Measurements from ENCODE around the gene PALLD. TPM values are rescaled to one million over a fixed set of nuclear protein-coding genes. Genes with fewer than 3 reads are reported as not detected.

The PALLD gene
- polyA plus RNA-seq, 3 donors: 6.1 to 11.8 (median 9.9) TPM

GRCh38 chr4:168884251-168885124, 387.6 kb downstream of the PALLD start:
- H4K20me1 ChIP-seq (ENCODE audit: insufficient read depth, low read length): no peaks in the 10 kb centered on the region
- no peak overlapping the region for H3K4me2 ChIP-seq (replicated peaks; ENCODE audit: extremely low read depth, low read length, poor library complexity, severe bottlenecking)
- Mint-ChIP-seq H3K36me3 (peaks cover 4 to 9% of the 10 kb centered on the region in 2 donors), H3K9me3 (peaks cover 0 to 5% (median 0%) of the 10 kb centered on the region in 7 donors), H3K27me3 (ENCODE audit: low read depth in 3 of 3) (peaks cover 0 to 4% (median 1%) of the 10 kb centered on the region in 3 donors), H3K4me1 (peaks cover 34% of the 10 kb centered on the region), H3K4me3 (no peak overlapping the region), H3K27ac (no peak overlapping the region)
- H3K27me3 ChIP-seq (ENCODE audit: control insufficient read depth in 2 of 2, insufficient read depth in 2 of 2, low read length in 2 of 2): no peaks in the 10 kb centered on the region
- 94% methylated on average over 5 of the region's 8 CpGs for WGBS (ENCODE audit: insufficient coverage)
- peaks cover 34 to 41% of the 10 kb centered on the region in 2 donors for H3K4me1 ChIP-seq (ENCODE audit: control insufficient read depth in 1 of 2, insufficient read depth in 2 of 2, low read length in 2 of 2)
- no peak overlapping the region for H3K9ac ChIP-seq (ENCODE audit: insufficient read depth, low read length, poor library complexity, severe bottlenecking)
- intact Hi-C loops (cut with micrococcal nuclease): loop anchor here (5.0 to 10.0 kb wide), 2 partner anchors 162 to 170 kb away; no protein-coding TSS in a partner anchor
- H3K9me3 ChIP-seq (replicated peaks in 1 of 2; ENCODE audit: control insufficient read depth in 1 of 2, insufficient read depth in 1 of 2, low read length in 2 of 2): no peaks in the 10 kb centered on the region
- H3K27ac ChIP-seq (ENCODE audit: low read depth in 1 of 2, low read length in 2 of 2): no peak overlapping the region
- TF ChIP-seq, protein P1, sequence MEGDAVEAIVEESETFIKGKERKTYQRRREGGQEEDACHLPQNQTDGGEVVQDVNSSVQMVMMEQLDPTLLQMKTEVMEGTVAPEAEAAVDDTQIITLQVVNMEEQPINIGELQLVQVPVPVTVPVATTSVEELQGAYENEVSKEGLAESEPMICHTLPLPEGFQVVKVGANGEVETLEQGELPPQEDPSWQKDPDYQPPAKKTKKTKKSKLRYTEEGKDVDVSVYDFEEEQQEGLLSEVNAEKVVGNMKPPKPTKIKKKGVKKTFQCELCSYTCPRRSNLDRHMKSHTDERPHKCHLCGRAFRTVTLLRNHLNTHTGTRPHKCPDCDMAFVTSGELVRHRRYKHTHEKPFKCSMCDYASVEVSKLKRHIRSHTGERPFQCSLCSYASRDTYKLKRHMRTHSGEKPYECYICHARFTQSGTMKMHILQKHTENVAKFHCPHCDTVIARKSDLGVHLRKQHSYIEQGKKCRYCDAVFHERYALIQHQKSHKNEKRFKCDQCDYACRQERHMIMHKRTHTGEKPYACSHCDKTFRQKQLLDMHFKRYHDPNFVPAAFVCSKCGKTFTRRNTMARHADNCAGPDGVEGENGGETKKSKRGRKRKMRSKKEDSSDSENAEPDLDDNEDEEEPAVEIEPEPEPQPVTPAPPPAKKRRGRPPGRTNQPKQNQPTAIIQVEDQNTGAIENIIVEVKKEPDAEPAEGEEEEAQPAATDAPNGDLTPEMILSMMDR (IDR thresholded peaks at IDR 0.05): no peak
- no peaks in the 10 kb centered on the region for H3K79me2 ChIP-seq (ENCODE audit: insufficient read depth, low read length)
- no peak for DNase-seq
- no peaks in the 10 kb centered on the region for H3K36me3 ChIP-seq (replicated peaks in 1 of 2; ENCODE audit: control insufficient read depth in 1 of 2, insufficient read depth in 2 of 2, low read length in 2 of 2)
- H2AFZ ChIP-seq (ENCODE audit: insufficient read depth, low read depth, low read length, poor library complexity, severe bottlenecking): no peak overlapping the region
- H3K4me3 ChIP-seq (replicated peaks in 1 of 3; ENCODE audit: low read depth in 2 of 3, low read length in 3 of 3): no peak overlapping the region

DNA sequence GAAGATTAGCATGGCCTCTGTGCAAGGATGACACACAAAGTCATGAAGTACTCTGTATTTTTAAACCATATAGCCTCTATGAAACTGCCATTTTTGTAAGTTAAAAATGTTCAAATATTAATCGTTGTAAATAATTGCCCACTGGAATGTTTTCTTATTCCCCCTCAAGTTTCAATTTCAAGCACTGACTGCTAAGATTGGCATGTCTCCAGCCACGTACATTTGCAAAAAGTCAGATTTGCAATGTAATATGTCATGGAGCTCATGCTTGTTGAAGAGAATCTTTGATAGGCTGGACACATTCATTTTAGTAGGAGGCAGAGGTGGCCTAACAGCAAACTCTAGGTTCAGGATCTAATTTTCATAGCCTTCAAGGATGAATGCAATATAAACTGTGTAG, 388.5 kb downstream of the PALLD start:
- H3K27ac Mint-ChIP-seq: no peak overlapping the region
- H2AFZ ChIP-seq (ENCODE audit: insufficient read depth, low read depth, low read length, poor library complexity, severe bottlenecking): no peak overlapping the region
- H3K9me3 Mint-ChIP-seq: peaks cover 0 to 5% (median 0%) of the 10 kb centered on the region in 7 donors
- H3K4me1 Mint-ChIP-seq: peaks cover 28% of the 10 kb centered on the region
- H3K27me3 Mint-ChIP-seq (ENCODE audit: low read depth in 3 of 3): peaks cover 0 to 4% (median 1%) of the 10 kb centered on the region in 3 donors
- TF ChIP-seq, protein P1 (IDR thresholded peaks at IDR 0.05): no peak
- H3K27me3 ChIP-seq (ENCODE audit: control insufficient read depth in 2 of 2, insufficient read depth in 2 of 2, low read length in 2 of 2): no peaks in the 10 kb centered on the region
- no peak overlapping the region for H3K4me2 ChIP-seq (replicated peaks; ENCODE audit: extremely low read depth, low read length, poor library complexity, severe bottlenecking)
- no peak overlapping the region for H3K27ac ChIP-seq (ENCODE audit: low read depth in 1 of 2, low read length in 2 of 2)
- WGBS (ENCODE audit: insufficient coverage): 86% methylated on average over 1 of the region's 2 CpGs
- H3K4me3 ChIP-seq (replicated peaks in 1 of 3; ENCODE audit: low read depth in 2 of 3, low read length in 3 of 3): no peak overlapping the region
- peaks cover 24 to 32% of the 10 kb centered on the region in 2 donors for H3K4me1 ChIP-seq (ENCODE audit: control insufficient read depth in 1 of 2, insufficient read depth in 2 of 2, low read length in 2 of 2)
- H3K36me3 ChIP-seq (replicated peaks in 1 of 2; ENCODE audit: control insufficient read depth in 1 of 2, insufficient read depth in 2 of 2, low read length in 2 of 2): no peaks in the 10 kb centered on the region
- no peak for DNase-seq
- no peak overlapping the region for H3K9ac ChIP-seq (ENCODE audit: insufficient read depth, low read length, poor library complexity, severe bottlenecking)
- no peaks in the 10 kb centered on the region for H4K20me1 ChIP-seq (ENCODE audit: insufficient read depth, low read length)
- intact Hi-C loops (cut with micrococcal nuclease): loop anchor here in 1 of 2 donors (10.0 kb wide), 1 partner anchor 171 kb away; no protein-coding TSS in a partner anchor
- H3K9me3 ChIP-seq (replicated peaks in 1 of 2; ENCODE audit: control insufficient read depth in 1 of 2, insufficient read depth in 1 of 2, low read length in 2 of 2): no peaks in the 10 kb centered on the region
- peaks cover 4 to 9% of the 10 kb centered on the region in 2 donors for H3K36me3 Mint-ChIP-seq
- no peaks in the 10 kb centered on the region for H3K79me2 ChIP-seq (ENCODE audit: insufficient read depth, low read length)
- no peak overlapping the region for H3K4me3 Mint-ChIP-seq

Measured in CD14-positive monocyte (primary cell).